ENCODE measurements around the gene N4BP2.

- TF ChIP-seq EP300 (IDR thresholded peaks at IDR 0.05; ENCODE audit: borderline replicate concordance) (no peak), TCF12 (IDR thresholded peaks at IDR 0.05; ENCODE audit: low read depth) (no peak), MAX (IDR thresholded peaks at IDR 0.05) (no peak), YY1 (IDR thresholded peaks at IDR 0.05; ENCODE audit: low read depth) (no peak), NFIC (IDR thresholded peaks at IDR 0.05) (no peak), TAF1 (IDR thresholded peaks at IDR 0.05; ENCODE audit: low read depth) (no peak), RAD21 (IDR thresholded peaks at IDR 0.05; ENCODE audit: low read depth) (no peak), FOXM1 (IDR thresholded peaks at IDR 0.05; ENCODE audit: borderline replicate concordance, low read depth) (no peak)
Observed at GRCh38 chr4:40144716-40145115, 88.1 kb downstream of the N4BP2 start.

Measured in Ishikawa (cell line).